Measurements from ENCODE around the gene LSM12. TPM values are rescaled to one million over a fixed set of nuclear protein-coding genes. Genes with fewer than 3 reads are reported as not detected.

LSM12 gene
- total and polyA plus RNA-seq, 2 donors (not counting 3 experiments of a cell fraction or from before 2014, with no cell fraction given), result 36.5 to 68.9 TPM

- no peak for FAIRE-seq
- Histone ChIP-seq H3K27ac (ENCODE audit: insufficient read depth, low read depth, low read length) (no peak overlapping the region), H3K27me3 (ENCODE audit: control insufficient read depth in 2 of 2, insufficient read depth in 2 of 2, low read length in 2 of 2) (peaks cover 0 to 3% of the 10 kb centered on the region in 2 experiments), H4K20me1 (replicated peaks; ENCODE audit: control insufficient read depth, extremely low read depth, insufficient read depth, low read length) (no peaks in the 10 kb centered on the region), H2AFZ (ENCODE audit: low read depth, low read length) (no peak overlapping the region), H3K4me2 (ENCODE audit: insufficient read depth, low read length) (no peak overlapping the region), H3K4me1 (ENCODE audit: control insufficient read depth, extremely low read depth, insufficient read depth, low read length) (peaks cover 5% of the 10 kb centered on the region), H3K4me3 (replicated peaks in 1 of 3; ENCODE audit: insufficient read depth in 1 of 3, low read depth in 1 of 3, low read length in 3 of 3) (no peak overlapping the region), H3K9ac (replicated peaks; ENCODE audit: extremely low read depth, insufficient read depth, low read length) (no peak overlapping the region), H3K9me1 (replicated peaks; ENCODE audit: control insufficient read depth, extremely low read depth, insufficient read depth, low read length) (no peaks in the 10 kb centered on the region), H3K79me2 (ENCODE audit: control insufficient read depth, insufficient read depth, low read length) (no peaks in the 10 kb centered on the region), H3K36me3 (ENCODE audit: control insufficient read depth in 2 of 2, extremely low read depth in 1 of 2, insufficient read depth in 2 of 2, low read length in 2 of 2) (no peaks in the 10 kb centered on the region), H3K9me3 (replicated peaks; ENCODE audit: control insufficient read depth, insufficient read depth, low read length) (no peaks in the 10 kb centered on the region)
- CTCF ChIA-PET, result interaction anchor here (0.8 to 12.7 kb wide), 3 partner anchors 49 to 114 kb away, joined by 4 to 182 read pairs (median 13); partner anchors contain the start of gene PPY
- intact Hi-C loops (cut with micrococcal nuclease) (no loop called here), dilution Hi-C loops (cut with MboI; ENCODE audit: extremely low pct_ligation_motif_present, low sequenced_read_pairs) (no loop called here)
- POLR2A ChIA-PET, result no interaction called here
- no peak for DNase-seq (ENCODE audit: low read depth, low spot score)
- BruUV-seq (replicated peaks), result no TSS peak
- no peak for TF ChIP-seq MYC (IDR thresholded peaks at IDR 0.05; ENCODE audit: low read depth, low read length)
- no peak for TF ChIP-seq GATA2 (IDR thresholded peaks at IDR 0.05; ENCODE audit: insufficient read depth, insufficient read length, low read depth, low read length)
- TF ChIP-seq MAX (IDR thresholded peaks at IDR 0.05; ENCODE audit: insufficient read depth, insufficient read length), result no peak
- TF ChIP-seq FOS (IDR thresholded peaks at IDR 0.05; ENCODE audit: borderline replicate concordance, insufficient read depth, low read length), result no peak
- TF ChIP-seq EZH2 (IDR thresholded peaks at IDR 0.05; ENCODE audit: borderline replicate concordance, low read depth, low read length, severe bottlenecking), result no peak
- TF ChIP-seq CTCF (IDR thresholded peaks at IDR 0.05; ENCODE audit: extremely low read depth in 1 of 2, insufficient read depth in 1 of 2, low read depth in 1 of 2, low read length in 2 of 2), result no peak
- no peak for TF ChIP-seq POLR2AphosphoS5 (IDR thresholded peaks at IDR 0.05; ENCODE audit: insufficient read depth, low read depth, low read length)
- no peak for TF ChIP-seq JUN (IDR thresholded peaks at IDR 0.05; ENCODE audit: borderline replicate concordance, insufficient read depth, insufficient read length, low read depth)
- TF ChIP-seq POLR2A (IDR thresholded peaks at IDR 0.05; ENCODE audit: low read depth, low read length), result no peak
Measured at GRCh38 chr17:43992641-43993040, 73.8 kb downstream of the LSM12 start.
